Medulla oblongata (tissue), 1 donor: ENCODE measurements around the gene ADAP1.
"Not testable (repeated sequence)": the region's sequence is repeated elsewhere in the genome, so short reads cannot be mapped to it uniquely, and the experiment has no call there.

ENCODE experiments used
- DNase-seq: peaks from one replicate; pipeline ENCODE4 v3.0.0-alpha.2; 2015; ENCODE audit errors: extremely low spot score

ADAP1 gene

DNA sequence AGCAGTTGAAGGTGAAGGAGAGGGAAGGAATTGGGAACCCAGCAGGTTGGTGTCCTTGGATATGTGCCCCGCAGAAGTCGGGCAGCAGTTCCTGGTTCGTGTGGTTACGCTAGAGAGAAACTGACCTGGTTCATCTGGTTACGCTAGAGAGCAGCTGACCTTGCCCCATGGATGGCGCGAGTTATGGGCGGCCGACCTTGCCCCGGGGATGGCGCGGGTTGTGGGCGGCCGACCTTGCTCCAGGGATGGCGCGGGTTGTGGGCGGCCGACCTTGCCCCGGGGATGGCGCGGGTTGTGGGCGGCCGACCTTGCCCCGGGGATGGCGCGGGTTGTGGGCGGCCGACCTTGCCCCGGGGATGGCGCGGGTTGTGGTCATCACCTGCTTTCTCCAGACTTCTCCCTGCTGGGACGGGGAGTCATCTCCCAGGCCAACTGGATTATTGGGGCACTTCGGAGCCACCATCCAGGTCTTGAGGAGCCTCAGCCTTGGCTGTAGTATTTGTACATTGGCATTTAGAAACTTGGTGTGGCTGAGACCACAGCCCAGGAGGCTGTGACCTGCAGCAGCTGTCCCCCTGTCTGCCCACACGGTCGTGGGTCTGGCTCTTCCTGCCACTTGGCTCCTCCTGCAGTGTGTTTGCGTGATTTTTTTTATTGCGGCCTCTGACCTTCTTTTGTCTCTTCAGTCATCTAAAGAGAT lies 72.0 kb downstream of the ADAP1 start:
- no peak for DNase-seq

DNA sequence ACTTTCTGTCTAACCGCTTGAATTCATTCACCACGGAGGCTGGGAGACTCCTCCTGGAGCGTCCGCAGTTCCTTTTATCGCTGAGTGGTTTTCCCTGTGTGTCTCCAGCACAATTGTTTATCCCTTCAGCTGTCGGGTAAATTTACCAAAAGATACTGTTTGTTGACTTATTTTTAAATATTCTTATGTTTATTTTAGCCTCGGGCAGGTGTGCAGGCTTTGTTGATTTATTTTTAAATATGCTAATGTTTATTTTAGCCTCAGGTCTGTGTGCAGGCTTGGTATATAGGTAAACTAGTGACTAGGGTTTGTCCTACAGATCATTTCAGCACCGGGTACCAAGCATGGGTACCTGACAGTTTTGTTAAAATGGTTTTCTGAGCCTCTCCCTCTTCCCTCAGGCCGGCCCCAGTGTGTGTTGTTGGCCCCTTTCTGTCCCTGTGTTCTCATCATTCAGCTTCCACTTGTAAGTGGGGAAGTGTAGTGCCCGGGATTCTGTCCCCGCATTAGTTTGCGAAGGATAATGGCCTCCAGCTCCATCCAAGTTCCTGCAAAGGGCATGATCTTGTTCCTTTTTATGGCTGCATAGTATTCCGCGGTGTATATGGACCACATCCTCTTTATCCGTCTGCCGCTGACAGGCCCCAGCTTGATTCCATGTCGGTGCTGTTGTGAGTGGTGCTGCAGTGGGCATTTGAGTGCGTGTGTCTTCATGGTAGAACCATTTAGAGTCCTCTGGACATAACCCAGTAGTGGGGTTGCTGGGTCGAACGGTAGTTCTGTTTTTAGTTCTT lies 72.8 kb downstream of the ADAP1 start:
- no peak for DNase-seq

DNA sequence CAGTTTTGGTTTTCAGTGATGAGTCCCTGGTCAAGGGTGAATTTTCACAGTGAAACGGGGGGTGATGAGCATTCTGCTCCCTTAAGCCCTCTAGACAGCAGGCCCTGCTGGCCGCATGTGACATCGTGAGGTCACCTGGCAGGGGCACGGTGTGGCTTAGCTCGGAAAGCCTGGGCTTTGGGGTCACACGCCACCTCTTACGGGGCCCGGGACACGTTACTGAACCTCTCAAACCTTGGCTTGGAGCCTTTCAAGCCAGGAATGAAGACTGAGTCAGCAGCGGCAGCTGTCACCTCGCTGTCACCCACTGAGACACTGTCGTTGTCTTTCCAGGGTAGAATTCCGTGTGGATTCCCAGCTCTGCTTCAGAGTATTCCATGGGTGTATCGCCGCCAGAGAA lies 74.0 kb downstream of the ADAP1 start:
- no peak for DNase-seq

DNA sequence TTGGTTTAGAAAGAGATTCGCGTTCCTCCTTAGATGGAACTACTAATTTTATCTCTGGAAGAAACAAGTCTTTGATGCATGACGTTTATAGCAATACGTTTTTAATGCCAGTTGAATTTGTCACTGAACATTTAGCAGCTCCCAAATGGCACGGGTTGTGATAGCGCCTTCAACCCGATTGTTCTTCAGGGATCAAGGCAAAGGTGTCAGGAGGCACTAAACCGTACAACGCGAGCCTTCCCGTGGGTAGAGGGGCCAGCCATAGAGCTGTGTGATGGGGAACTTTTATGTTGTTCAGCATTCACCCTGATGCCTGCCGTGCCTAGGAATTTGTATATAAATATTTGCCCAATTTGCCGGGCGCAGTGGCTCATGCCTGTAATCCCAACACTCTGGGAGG lies 74.8 kb downstream of the ADAP1 start:
- no peak for DNase-seq

DNA sequence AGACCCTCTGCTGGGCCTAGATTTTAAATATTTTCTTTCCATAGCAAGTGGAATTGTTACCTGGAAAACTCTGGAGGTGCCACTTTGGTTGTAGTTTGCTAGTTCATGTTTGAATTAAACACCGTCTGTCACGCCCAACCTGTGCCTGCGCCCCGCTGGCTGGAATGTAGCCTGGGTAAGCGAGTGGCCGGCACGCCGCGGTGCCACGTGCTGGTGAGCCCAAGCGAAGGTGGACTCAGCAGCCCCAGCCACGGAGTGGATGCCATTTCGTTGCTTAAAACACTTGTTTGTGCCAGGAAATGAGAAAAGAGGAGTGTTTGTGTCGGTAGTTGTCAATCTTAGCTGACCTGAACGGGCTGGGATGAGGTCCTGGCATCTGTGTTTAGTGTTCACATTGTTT lies 75.4 kb downstream of the ADAP1 start:
- no peak for DNase-seq

DNA sequence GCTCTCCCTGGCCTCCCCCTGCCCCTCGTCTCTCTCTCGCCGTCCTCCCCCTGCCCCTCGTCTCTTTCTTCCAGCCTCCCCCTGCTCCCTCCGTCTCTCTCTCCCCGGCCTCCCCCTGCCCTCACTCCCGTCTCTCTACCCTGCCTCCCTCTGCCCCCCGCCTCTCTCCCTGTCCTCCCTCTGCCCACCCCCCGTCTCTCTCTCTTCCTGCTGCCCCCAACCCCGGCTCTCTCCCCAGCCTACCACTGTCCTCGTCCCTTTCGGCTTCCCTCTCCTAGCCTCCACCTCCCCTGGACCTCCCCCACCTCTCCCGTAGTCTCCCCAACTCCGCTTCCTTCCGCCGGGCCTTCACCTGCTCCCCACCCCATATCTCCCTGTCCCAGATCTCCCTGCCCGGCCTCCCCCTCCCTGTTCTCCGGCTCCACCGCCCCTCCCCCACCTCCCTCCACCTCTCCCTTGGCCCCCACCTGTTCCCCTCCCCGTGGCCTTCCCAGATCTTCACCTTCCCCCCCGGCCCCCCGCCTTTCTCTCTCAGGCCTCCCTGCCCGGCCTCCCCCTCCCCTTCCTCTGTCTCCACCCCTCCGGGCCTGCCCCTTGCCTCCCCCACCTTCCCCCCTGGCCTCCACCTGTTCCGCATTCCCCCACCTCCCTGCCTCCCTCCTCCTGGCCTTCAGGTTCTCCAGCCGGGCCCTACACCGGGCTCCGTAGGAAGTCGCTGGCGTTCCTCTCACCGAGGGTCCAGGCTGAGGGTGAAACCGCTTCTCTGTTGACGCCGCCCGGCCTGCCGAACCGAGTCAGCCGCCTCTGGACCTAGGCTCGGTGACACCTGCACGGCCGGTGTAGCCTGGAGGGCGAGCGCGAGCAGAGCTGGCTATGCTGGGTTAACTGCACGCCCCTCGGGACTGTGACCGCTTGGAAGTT lies 76.9 kb downstream of the ADAP1 start:
- DNase-seq, result no peak

DNA sequence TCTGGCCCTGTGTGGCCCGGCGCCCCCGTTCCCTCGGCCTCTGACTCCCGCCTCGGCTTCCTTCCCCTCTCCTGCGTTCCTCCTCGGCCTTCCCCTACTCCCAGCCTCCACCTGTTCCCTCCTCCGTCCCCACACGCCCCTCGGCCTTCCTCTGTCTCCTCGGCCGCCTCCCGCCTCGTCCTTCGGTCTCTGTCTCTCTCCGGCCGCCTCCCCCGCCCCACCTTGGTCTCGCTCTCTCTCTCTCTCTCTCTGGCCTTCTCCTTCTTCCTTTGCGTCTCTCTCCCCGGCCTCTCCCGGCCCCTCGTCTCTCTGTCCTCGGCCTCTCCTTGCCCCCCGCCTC lies 77.5 kb downstream of the ADAP1 start:
- DNase-seq, result no peak

DNA sequence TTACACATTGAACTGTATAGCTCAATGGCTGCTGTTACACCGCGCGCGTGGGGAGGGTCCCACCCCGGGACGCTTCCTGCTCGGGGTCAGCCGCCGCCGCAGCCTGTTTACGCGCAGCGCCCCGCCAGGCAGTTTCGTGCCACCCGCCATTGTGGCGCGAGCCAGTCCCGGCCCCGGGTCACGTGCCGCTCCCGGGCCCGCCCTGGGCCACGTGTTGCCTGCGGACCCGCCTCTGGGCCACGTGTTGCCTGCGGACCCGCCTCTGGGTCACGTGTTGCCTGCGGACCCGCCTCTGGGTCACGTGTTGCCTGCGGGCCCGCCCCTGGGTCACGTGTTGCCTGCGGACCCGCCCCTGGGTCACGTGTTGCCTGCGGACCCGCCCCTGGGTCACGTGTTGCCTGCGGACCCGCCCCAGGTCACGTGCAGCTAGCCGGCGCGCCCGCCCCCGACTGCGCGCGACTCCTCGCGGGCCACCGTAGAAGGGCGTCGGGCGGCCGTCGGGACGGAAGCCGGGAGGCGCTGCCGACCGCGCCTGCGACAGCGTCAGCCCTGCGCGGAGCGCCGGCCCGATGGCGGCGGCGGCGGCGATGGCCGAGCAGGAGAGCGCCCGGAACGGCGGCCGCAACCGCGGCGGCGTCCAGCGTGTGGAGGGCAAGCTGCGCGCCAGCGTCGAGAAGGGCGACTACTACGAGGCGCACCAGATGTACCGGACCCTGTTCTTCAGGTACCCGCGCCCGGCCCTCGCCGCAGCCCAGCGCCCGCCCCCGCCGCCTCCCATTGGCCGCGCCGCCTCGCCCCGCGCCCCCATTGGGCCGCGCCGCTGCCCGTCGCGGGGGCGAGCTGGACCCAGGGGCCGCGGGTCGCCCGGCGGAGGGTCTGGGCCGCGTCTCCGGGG lies 78.2 kb downstream of the ADAP1 start, which contains the start of gene GET4:
Gene GET4 (plus strand): TSS at position 478 of the 895 bp plus-strand sequence. CDS start 92 bp downstream, at position 570.
- peak; percentile 95 for DNase-seq

DNA sequence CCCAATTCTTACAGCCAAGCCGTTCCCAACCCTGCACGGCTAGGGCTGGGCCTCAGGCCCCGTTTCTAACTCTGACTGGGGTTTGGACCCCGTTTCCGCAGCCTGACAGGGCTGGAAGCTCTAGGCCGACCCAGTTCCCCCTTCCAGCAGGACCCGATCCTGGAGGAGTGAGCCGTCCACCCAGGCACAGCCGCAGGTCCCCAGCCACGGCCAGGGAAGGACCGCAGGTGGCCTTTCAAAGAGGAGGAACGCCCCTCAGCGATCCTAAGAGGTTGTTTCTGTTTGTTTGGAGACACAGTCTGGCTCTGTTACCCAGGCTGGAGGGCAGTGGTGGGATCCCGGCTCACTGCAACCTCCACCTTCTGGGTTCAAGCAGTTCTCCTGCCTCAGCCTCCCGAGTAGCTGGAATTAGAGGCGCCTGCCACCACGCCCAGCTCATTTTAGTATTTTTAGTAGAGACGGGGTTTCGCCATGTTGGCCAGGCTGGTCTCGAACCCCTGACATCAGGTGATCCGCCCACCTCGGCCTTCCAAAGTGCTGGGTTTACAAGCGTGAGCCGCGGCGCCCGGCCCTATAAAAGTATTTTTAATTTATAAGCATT lies 78.9 kb downstream of the ADAP1 start:
- DNase-seq, result peak; percentile 21

DNA sequence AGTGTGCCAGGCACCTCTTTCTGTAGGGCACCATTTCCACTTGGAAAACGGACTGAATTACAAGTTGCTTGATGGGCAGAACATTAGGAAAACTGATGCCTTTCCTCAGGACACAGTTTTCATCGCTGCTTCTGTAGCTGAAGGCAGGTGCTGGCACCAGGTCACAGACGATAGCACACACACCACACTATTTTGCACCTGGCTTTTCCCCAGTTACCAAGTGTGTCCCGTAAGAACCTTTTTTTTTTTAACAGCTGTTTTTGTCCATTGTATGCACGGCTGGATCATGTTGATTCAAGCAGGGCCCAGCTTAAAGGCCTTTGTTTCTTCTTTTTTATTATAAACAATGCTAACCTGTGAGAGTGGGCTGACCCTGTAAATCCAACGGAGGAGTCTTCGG lies 79.4 kb downstream of the ADAP1 start:
- peak; percentile 25 for DNase-seq

DNA sequence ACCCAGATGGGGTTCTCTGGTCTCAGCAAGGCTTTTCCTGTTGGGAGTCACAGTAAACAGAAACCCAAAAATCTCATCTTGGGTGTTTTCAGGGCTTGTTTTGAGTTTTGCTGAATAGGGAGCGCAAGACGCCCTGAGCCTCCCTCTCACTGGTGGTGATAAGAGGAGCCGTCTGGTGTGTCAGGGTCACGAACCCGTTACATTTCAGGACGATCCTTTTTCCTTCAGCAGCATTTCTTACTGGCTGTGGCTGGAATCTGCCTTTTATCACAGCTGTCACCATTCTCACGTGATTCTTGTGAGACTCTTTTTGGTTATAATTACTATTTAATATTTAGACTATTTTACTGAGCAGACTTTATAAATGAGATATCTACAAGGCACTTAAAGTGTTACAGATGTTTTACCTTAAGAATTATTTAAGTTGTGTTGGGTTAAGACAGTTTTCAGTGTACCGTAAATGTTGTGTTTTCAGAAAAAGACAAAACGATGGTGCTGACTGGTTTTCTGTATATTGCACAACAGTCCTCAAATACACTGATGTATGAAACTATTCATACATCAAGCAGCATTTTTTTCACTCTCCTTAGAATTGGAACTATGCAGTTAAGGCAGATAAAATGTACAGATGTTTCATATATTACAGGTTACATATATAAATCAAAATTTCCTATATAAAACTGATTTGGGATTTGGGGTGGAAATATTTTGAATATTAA lies 80.3 kb downstream of the ADAP1 start:
- no peak for DNase-seq

DNA sequence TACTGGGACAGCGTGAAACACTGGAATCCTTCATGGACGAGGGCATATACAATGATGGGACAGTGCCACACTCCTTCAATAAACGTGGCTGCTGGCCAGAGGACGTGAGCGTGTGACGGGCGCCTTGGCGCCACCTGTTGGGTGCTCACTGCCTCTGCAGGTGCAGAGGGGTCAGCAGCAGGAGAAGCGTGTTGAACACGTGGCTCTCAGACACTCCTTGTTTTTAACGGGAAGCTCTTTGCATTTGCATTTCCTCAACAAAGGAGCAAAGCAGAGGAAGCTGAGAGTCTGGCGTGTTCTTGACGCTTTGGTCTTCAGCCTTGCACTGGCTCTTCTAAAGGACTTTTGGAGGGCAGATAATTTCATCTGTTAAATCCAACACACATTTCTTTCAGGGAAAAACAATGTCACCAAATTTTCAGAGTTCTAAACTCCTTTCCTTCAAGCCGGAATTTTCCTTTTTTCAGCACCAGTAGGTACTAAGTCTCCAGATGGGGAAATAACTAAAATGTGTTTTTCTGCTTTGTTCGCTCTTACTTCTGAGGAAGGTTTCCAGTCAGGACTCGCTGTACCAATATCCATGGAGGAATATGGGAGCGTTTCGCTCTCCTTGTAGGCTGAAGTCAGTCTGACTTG lies 81.0 kb downstream of the ADAP1 start:
- peak; percentile 94 for DNase-seq

DNA sequence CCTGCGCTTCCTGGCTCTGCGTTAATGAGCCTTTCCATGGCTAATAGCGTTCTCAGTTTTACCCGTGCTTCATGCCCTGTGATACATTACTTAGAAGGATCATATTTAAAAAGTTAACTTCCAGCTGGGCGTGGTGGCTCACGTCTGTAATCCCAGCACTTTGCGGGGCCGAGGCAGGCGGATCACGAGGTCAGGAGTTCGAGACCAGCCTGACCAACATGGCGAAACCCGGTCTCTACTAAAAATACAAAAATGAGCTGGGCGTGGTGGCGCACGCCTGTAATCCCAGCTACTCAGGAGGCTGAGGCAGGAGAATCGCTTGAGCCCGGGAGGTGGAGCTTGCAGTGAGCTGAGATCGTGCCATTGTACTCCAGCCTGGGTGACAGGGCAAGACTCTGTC lies 81.8 kb downstream of the ADAP1 start:
- DNase-seq, result not testable (repeated sequence)

DNA sequence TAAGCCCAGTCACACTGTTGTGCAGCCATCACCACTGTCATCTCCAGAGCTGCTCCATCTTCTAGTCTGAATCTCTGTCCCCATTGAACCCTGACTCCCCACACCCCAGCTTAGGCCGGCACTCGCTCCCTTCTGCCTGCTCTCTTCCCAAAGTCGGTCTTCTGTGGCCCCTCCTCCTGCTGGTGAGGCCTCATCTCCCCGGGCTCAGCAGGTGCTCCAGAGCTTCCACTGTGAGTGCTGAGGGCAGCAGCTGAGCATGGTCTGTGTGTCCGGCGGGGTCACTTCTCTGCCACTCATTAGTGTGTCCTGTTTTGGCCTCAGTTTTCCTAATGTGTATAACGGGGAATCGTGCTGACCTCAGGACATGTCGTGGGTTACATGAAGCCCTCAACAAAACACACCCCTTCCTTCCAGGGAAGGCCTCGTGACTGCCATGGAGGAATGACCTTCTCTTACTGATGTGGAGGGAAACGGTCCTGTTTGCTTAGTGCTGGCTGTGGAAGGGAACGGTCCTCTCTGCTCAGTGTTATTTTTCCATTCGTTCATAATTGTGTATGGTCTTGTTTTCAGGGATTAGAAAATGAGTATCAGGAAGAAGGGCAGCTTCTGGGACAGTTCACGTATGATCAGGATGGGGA lies 82.5 kb downstream of the ADAP1 start:
- no peak for DNase-seq

DNA sequence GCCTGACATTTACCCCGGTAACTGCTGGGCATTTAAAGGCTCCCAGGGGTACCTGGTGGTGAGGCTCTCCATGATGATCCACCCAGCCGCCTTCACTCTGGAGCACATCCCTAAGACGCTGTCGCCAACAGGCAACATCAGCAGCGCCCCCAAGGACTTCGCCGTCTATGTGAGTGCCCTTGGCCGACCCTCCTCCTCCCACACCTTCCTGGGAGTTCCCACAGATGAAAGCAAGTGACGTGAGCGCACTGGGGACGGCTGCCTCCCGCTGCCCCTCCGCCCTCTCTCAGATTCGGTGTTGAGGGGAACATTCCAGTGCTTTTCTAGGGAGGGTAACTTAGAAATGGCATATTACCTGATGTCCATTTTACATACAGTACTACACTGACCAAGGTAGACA lies 85.1 kb downstream of the ADAP1 start:
- no peak for DNase-seq

DNA sequence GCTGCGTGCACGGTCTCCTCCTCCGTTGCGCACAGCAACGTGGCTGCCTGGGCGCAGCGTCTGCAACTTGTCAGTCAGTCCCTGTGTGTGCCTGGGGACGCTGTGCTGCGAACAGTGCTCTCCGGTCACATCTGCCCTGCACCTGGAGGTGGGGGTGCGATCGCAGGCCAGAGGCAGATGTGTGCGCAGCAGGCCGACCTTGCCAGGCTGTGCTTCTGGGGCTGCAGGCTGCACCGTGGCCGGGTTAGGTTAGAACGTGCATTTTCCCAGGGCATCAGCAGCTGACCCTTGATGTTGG lies 86.3 kb downstream of the ADAP1 start:
- DNase-seq, result no peak

DNA sequence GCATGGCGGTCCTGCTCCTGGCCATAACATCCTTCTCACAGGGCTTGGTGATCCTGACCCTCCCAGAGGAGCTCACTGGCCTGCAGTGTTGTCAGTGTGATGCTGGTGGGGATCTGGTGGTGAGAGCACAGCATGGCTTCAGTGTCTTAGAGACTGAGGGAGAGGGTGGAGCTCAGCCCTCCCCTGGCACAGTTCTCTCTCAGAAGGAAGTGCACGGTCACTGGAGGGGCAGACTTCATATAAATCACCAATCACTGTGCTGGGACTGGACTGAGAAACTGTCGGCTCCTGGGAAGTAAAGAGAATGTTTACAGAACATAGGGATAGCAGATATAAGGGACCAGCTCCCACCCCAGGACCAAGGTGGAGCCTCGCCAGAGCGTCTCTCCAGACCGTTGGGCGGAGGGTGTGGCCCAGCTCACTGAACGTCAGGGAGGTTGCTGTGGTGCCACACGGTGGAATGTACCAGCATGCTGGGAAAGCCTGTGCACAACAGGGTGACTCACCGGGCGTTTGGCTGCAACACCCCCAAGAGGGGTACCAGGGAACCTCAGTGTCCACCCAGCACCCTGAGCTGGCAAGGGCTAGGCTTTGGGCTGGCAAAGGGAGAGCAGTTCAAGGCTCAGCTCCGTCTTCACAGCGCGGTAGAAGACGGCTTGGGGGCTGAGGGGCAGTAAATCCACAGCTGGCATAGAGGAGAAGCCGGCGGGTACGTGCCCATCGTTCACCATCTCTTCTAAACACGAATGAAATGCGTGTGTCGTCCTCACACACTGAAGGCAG lies 86.9 kb downstream of the ADAP1 start:
- DNase-seq, result peak; percentile 42

DNA sequence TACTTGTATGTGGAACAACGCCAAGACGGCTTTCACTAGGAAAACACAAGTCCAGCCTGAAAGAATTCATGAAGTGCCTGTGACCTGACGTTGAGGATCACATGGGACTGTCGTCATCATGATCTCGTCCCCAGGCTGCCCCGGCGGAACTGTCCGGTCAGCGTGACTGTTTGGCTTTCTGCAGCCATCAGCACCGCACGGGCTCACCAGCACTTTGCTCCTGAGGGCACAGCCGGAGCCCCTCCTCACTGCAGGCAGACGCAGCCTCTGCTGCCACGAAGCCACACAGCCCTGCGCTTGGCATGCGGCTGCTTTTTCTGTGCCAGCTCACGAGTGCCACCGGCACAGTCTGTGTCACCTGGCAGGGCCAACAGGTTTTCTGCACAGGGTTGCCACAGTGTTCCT lies 87.5 kb downstream of the ADAP1 start:
- peak; percentile 85 for DNase-seq

DNA sequence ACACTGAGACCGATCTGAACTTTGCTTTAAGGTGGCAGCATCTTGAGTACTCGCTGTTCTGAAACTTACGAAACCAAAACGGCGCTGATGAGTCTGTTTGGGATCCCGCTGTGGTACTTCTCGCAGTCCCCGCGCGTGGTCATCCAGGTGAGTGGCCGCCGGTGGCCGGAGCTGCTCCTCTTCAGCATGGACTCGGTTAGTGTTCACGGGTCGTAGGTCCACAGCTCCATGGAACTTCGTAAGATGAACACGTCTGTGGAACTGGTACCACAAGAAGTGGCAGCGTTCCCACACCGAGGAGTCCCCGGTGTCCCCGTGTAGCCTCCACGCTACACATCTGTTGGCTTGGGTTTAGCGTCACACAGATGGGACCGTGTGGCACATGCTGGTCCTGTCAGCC lies 88.6 kb downstream of the ADAP1 start:
- DNase-seq, result no peak
